ENCODE results near the gene PRUNE2. TPM values are rescaled to one million over a fixed set of nuclear protein-coding genes. Genes with fewer than 3 reads are reported as not detected.

The PRUNE2 gene
- total and polyA plus RNA-seq, 11 donors = 0.51 to 7.7 (median 1.4) TPM

DNA sequence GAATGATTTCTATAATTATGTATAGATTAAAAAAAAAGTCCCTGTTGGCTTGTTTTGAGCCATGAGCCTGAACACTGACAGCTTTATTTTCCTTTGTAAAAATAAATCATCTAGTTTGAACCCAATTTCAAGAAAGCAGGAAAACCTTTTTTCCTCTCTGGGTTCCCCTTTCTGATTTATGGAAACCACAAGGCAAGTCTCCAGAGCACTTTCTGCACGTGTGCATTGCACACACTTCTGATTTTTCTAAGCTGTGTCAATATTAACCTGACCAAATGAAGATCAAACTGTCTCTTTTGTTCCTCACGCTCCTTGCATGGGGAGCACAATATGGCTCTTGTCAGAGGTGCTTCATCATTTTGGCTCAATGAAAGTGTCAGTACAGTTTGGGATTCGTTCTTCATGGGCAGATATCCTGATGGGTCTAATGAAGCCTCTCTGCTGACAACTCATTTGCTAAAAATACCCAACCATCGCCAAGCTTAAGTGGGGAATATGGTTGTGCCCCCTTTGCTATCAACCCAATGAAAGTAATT, 180.8 kb downstream of the PRUNE2 start:
- no peaks in the 10 kb centered on the region for H3K4me1 ChIP-seq
- no peak for TF ChIP-seq POLR2A (IDR thresholded peaks at IDR 0.05)
- TF ChIP-seq, protein P1, sequence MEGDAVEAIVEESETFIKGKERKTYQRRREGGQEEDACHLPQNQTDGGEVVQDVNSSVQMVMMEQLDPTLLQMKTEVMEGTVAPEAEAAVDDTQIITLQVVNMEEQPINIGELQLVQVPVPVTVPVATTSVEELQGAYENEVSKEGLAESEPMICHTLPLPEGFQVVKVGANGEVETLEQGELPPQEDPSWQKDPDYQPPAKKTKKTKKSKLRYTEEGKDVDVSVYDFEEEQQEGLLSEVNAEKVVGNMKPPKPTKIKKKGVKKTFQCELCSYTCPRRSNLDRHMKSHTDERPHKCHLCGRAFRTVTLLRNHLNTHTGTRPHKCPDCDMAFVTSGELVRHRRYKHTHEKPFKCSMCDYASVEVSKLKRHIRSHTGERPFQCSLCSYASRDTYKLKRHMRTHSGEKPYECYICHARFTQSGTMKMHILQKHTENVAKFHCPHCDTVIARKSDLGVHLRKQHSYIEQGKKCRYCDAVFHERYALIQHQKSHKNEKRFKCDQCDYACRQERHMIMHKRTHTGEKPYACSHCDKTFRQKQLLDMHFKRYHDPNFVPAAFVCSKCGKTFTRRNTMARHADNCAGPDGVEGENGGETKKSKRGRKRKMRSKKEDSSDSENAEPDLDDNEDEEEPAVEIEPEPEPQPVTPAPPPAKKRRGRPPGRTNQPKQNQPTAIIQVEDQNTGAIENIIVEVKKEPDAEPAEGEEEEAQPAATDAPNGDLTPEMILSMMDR (IDR thresholded peaks at IDR 0.05) = no peak
- H3K27ac ChIP-seq = no peak overlapping the region
- 47 to 54% (median 51%) methylated on average over 4 of the region's 4 CpGs for WGBS, 4 donors
- no peak overlapping the region for H3K4me3 ChIP-seq
- ATAC-seq (no peak), DNase-seq (no peak)
- intact Hi-C loops (cut with DNase I) = no loop called here
- H3K27me3 ChIP-seq = peaks cover 0 to 26% (median 0%) of the 10 kb centered on the region in 9 donors
- H3K36me3 ChIP-seq = no peaks in the 10 kb centered on the region
- H3K9me3 ChIP-seq = no peaks in the 10 kb centered on the region

DNA sequence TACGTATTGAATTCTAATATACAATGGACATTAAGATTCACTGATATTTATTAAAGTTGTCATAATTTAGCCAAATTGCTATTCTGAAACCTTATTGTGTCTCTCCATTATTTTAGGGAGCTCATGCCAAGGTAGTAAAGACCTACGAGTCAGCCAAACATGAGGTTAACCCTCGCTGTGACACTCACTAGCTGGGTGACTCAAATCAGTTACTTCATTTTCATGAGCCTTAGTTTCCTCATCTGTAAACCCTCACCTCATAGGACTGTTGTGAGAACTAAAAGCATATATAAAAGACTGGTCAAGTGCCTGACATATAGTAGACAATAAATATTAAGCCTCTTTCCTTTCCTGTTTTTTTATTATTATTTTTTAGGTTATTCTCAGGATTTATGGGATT, 185.7 kb downstream of the PRUNE2 start:
- Histone ChIP-seq H3K4me3 (no peak overlapping the region), H3K27me3 (peaks cover 0 to 24% (median 0%) of the 10 kb centered on the region in 9 donors), H3K36me3 (no peaks in the 10 kb centered on the region), H3K9me3 (no peaks in the 10 kb centered on the region), H3K27ac (no peak overlapping the region), H3K4me1 (peaks cover 0 to 10% (median 0%) of the 10 kb centered on the region in 12 donors)
- ATAC-seq (no peak), DNase-seq (no peak)
- intact Hi-C loops (cut with DNase I) = no loop called here
- WGBS, 4 donors = 64 to 65% (median 65%) methylated on average over 3 of the region's 3 CpGs
- TF ChIP-seq, protein P1 (IDR thresholded peaks at IDR 0.05) = no peak
- no peak for TF ChIP-seq POLR2A (IDR thresholded peaks at IDR 0.05)

DNA sequence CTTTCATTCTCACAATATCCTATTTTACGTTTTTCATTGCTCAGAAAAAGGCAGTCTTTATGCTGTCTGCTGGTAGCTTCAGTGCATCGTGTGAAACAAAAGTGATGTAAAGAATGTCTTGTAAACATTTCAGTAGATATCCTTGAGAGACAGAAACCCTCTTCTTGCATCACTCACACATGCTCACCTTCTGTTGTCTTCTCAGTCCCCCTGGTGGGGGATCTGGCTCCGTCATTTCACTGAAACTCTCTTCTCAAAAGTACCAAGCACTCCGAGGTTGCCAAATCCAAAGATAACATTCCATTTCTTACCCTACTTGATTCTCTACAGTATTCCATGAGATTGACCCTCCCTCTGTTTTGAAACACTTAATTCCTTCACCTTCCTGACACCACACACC, 187.7 kb downstream of the PRUNE2 start:
- TF ChIP-seq, protein P1 (IDR thresholded peaks at IDR 0.05) = no peak
- no peak for TF ChIP-seq POLR2A (IDR thresholded peaks at IDR 0.05)
- DNase-seq (no peak), ATAC-seq (no peak)
- Histone ChIP-seq H3K36me3 (no peaks in the 10 kb centered on the region), H3K4me1 (peaks cover 0 to 10% (median 0%) of the 10 kb centered on the region in 12 donors), H3K9me3 (no peaks in the 10 kb centered on the region), H3K27me3 (peaks cover 0 to 7% (median 0%) of the 10 kb centered on the region in 9 donors), H3K27ac (no peak overlapping the region), H3K4me3 (no peak overlapping the region)
- 60 to 72% (median 67%) methylated on average over 4 of the region's 4 CpGs for WGBS, 4 donors
- intact Hi-C loops (cut with DNase I) = no loop called here

DNA sequence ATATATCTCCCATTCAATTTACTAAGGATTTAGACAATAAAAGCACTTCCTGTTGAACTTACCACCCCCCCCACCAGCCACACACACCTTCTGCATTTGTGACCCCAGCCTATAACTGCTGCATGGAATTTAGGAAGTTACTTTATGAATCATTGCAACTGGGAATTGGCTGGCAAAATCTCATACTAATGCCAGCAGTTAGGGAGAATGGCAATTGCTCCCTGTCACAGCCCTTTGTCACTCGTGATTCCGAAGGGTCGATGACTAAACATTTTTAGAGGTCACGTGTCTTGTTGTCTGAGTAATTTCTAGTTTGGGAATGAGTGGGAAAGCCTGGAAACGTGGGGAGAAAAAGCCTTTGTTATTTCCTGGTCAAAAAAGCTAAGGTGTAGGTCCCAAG, 188.3 kb downstream of the PRUNE2 start:
- 43 to 56% (median 51%) methylated on average over 5 of the region's 5 CpGs for WGBS, 4 donors
- no peaks in the 10 kb centered on the region for H3K9me3 ChIP-seq
- peaks cover 0 to 4% (median 0%) of the 10 kb centered on the region in 9 donors for H3K27me3 ChIP-seq
- TF ChIP-seq POLR2A (IDR thresholded peaks at IDR 0.05) = no peak
- TF ChIP-seq, protein P1 (IDR thresholded peaks at IDR 0.05) = no peak
- peak overlapping the region in 1 of 12 donors; percentile 13 for H3K27ac ChIP-seq
- intact Hi-C loops (cut with DNase I) = no loop called here
- H3K4me3 ChIP-seq = no peak overlapping the region
- DNase-seq = no peak
- no peak for ATAC-seq
- no peaks in the 10 kb centered on the region for H3K36me3 ChIP-seq
- H3K4me1 ChIP-seq = peaks cover 0 to 10% (median 0%) of the 10 kb centered on the region in 12 donors

Data from heart left ventricle (tissue), 16 donors.